ENCODE measurements around the gene TLE3.

GRCh38 chr15:70018646-70019600 is 78.8 kb downstream of the TLE3 start:
- no peak for TF ChIP-seq CTCF (IDR thresholded peaks at IDR 0.05; ENCODE audit: insufficient read depth, low read depth, low read length)
- no peak for TF ChIP-seq EZH2 (IDR thresholded peaks at IDR 0.05; ENCODE audit: insufficient read depth, low read length)

Measured in astrocyte (in vitro differentiated cells and primary cell).